K562 (cell line): ENCODE data around the gene STK25. TPM values are rescaled to one million over a fixed set of nuclear protein-coding genes. Genes with fewer than 3 reads are reported as not detected.

Experiments
- ARID2 ChIP-seq: fragments of 450-650 bp; IDR thresholded peaks from 2 replicates; pipeline ENCODE4 v1.6.1; 2017; ENCODE audit warnings: antibody characterized with exemption, mild to moderate bottlenecking
- DIDO1 ChIP-seq: fragments of 450-650 bp; IDR thresholded peaks from 2 replicates; pipeline ENCODE4 v1.6.1; 2016; ENCODE audit warnings: low read depth, missing biosample characterization, missing genetic modification characterization
- DPF2 ChIP-seq: fragments of 450-650 bp; IDR thresholded peaks from 2 replicates; pipeline ENCODE4 v1.6.1; 2016
- E2F3 ChIP-seq: fragments of 250-450 bp; sonication (Bioruptor Pico); IDR thresholded peaks from 2 replicates; pipeline ENCODE4 v1.4.0; 2020; ENCODE audit warnings: mild to moderate bottlenecking
- EGR1 ChIP-seq: fragments of 450-650 bp; conservative IDR thresholded peaks from 2 replicates; pipeline ENCODE4 v1.6.1; 2017; ENCODE audit warnings: mild to moderate bottlenecking
- HDAC8 ChIP-seq: fragments of 450-650 bp; IDR thresholded peaks from 2 replicates; pipeline ENCODE4 v1.6.1; 2016; ENCODE audit warnings: mild to moderate bottlenecking, missing genetic modification characterization, moderate library complexity, missing compliant biosample characterization
- HDGF ChIP-seq: fragments of 450-650 bp; IDR thresholded peaks from 2 replicates; pipeline ENCODE4 v1.6.1; 2016
- HINFP ChIP-seq: fragments of 450-650 bp; conservative IDR thresholded peaks from 2 replicates; pipeline ENCODE4 v1.6.1; 2016; ENCODE audit warnings: missing genetic modification characterization, low read depth, mild to moderate bottlenecking, control low read depth, missing compliant biosample characterization
- NCOR1 ChIP-seq: fragments of 450-650 bp; IDR thresholded peaks from 2 replicates; pipeline ENCODE4 v1.6.1; 2016; ENCODE audit warnings: mild to moderate bottlenecking, moderate library complexity
- NFIC ChIP-seq: fragments of 450-650 bp; IDR thresholded peaks from 2 replicates; pipeline ENCODE4 v1.6.1; 2017; ENCODE audit warnings: mild to moderate bottlenecking, inconsistent platforms
- PPARD ChIP-seq: fragments of 250-450 bp; sonication (Bioruptor Pico); IDR thresholded peaks from 2 replicates; pipeline ENCODE4 v1.8.0; 2022; ENCODE audit warnings: inconsistent platforms, mild to moderate bottlenecking, moderate library complexity
- PTTG1 ChIP-seq: fragments of 450-650 bp; IDR thresholded peaks from 2 replicates; pipeline ENCODE4 v1.6.1; 2016; ENCODE audit warnings: low read depth, mild to moderate bottlenecking, missing genetic modification characterization, missing compliant biosample characterization
- SMARCA4 ChIP-seq: fragments of 450-650 bp; IDR thresholded peaks from 2 replicates; pipeline ENCODE4 v1.6.1; 2016
- TEAD4 ChIP-seq, 2 experiments: sonication (generic) in 1 of 2; formaldehyde crosslinking in 1 of 2; IDR thresholded peaks; 2 replicates each; pipeline versions ENCODE4 v1.6.1 to v1.8.0; 2012 to 2022; ENCODE audit warnings: borderline replicate concordance in 1 of 2, inconsistent platforms in 1 of 2, low read length in 1 of 2, mild to moderate bottlenecking in 1 of 2, missing genetic modification reagents in 1 of 2
- TRIM24 ChIP-seq, 2 experiments: fragments of 450-650 bp; IDR thresholded peaks; 2 replicates each; pipeline ENCODE4 v1.6.1; 2016
- UBTF ChIP-seq, 2 experiments: IDR thresholded peaks; 2 replicates each; pipeline ENCODE4 v1.6.1; 2012; ENCODE audit warnings: improper control_type of control experiment in 2 of 2, low read depth in 2 of 2, low read length in 2 of 2, borderline replicate concordance in 1 of 2
- USF1 ChIP-seq: sonication (generic); formaldehyde crosslinking; IDR thresholded peaks from 2 replicates; pipeline ENCODE4 v1.9.0; 2022; ENCODE audit warnings: mild to moderate bottlenecking, missing genetic modification reagents
- ZNF282 ChIP-seq: sonication (generic); formaldehyde crosslinking; IDR thresholded peaks from 2 replicates; pipeline ENCODE4 v1.8.1; 2023; ENCODE audit warnings: missing genetic modification reagents
- ZNF408 ChIP-seq: fragments of 250-450 bp; sonication (Bioruptor Pico); IDR thresholded peaks from 2 replicates; pipeline ENCODE4 v1.4.0; 2020; ENCODE audit warnings: low read depth, mild to moderate bottlenecking, moderate library complexity
- ZNF655 ChIP-seq: fragments of 250-450 bp; sonication (Bioruptor Pico); IDR thresholded peaks from 2 replicates; pipeline ENCODE4 v1.5.0; 2021
- polyA plus RNA-seq, 8 experiments: library from polyadenylated mRNA; depleted of rRNA in 4 of 8; stranded (reverse) in 5 of 8; unstranded in 3 of 8; fragments of >200 nt; fragmentation: Nextera tagmentation in 2 of 8; fragmentation: Illumina TruSeq in 1 of 8; extraction: Ambion mirVana in 2 of 8; extraction: Trizol in 1 of 8; gene quantifications; 2 replicates each; pipeline versions ENCODE4 v1.2.1 to v1.2.3, GENCODE V29; 2011 to 2014; ENCODE audit warnings: inconsistent platforms in 1 of 8, missing spikeins in 1 of 8
- total RNA-seq, 7 experiments: library from RNA; depleted of rRNA in 6 of 7; stranded (reverse); fragments of >200 nt in 6 of 7; fragmentation: Illumina TruSeq in 2 of 7; extraction: Trizol in 2 of 7; gene quantifications; 2 replicates each; pipeline versions ENCODE4 v1.2.1 to v1.2.3, GENCODE V29; 2011 to 2021; ENCODE audit warnings: low replicate concordance in 1 of 7
- TF ChIP-seq, protein P1 (sequence below): fragments of 450-650 bp; conservative IDR thresholded peaks from 2 replicates; pipeline ENCODE4 v1.6.1; 2016; ENCODE audit warnings: missing genetic modification characterization, low read depth, mild to moderate bottlenecking, missing compliant biosample characterization, moderate library complexity

Gene STK25
- total and polyA plus RNA-seq, 9 of the 15 experiments (the other 6 are each of a cell fraction or from before 2014, with no cell fraction given), result 5.4 to 177 (median 116) TPM

DNA sequence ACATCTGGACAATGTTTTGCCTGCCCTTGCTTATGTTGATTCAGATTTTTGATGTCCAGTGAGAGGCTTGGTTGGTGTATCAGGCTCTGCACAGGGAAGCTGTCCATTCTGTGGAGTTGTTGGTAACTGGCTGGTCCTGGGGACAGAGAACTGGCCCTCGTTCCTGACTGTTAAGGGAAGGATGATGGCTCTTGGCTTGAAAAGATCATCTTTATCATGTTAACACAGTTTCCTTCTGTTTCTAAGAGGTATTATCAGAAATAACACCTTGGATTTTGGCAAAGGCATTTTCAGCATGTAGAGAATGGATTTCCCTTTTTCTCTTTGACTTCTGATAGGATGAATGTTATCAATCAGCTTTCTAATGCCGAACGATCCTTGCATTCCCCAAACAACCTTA is 19.3 kb downstream of the STK25 start (continued):
- TF ChIP-seq TEAD4 (IDR thresholded peaks at IDR 0.05; ENCODE audit: low read length) (peak; percentile 80), TEAD4 (CRISPR knock-in tag; IDR thresholded peaks at IDR 0.05; ENCODE audit: borderline replicate concordance) (no peak), USF1 (CRISPR knock-in tag) (no peak), HDAC8 (tag) (no peak), NFIC (peak; percentile 54; the same call in 1 of the 2 replicates), DIDO1 (tag) (no peak), E2F3 (no peak), PPARD (no peak), EGR1 (no peak), UBTF (IDR thresholded peaks at IDR 0.05; ENCODE audit: borderline replicate concordance in 1 of 2, low read depth in 2 of 2, low read length in 2 of 2) (no peak), ARID2 (no peak), ZNF408 (no peak), HINFP (tag) (no peak), SMARCA4 (peak; percentile 52; the same call in 1 of the 2 replicates), NCOR1 (peak; percentile 72), PTTG1 (tag) (no peak), HDGF (no peak), ZNF282 (CRISPR knock-in tag) (no peak), TRIM24 (IDR thresholded peaks at IDR 0.05) (peak in 1 of 2 experiments; percentile 42; a peak in 1 of 4 replicates), DPF2 (peak; percentile 30; the same call in 1 of the 2 replicates), ZNF655 (CRISPR knock-in tag) (no peak)
- TF ChIP-seq, protein P1, sequence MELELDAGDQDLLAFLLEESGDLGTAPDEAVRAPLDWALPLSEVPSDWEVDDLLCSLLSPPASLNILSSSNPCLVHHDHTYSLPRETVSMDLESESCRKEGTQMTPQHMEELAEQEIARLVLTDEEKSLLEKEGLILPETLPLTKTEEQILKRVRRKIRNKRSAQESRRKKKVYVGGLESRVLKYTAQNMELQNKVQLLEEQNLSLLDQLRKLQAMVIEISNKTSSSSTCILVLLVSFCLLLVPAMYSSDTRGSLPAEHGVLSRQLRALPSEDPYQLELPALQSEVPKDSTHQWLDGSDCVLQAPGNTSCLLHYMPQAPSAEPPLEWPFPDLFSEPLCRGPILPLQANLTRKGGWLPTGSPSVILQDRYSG, result no peak
